ENCODE results near the gene UGT1A7. TPM values are rescaled to one million over a fixed set of nuclear protein-coding genes. Genes with fewer than 3 reads are reported as not detected.

The UGT1A7 gene
- polyA plus RNA-seq, 1 donor = not detected

DNA sequence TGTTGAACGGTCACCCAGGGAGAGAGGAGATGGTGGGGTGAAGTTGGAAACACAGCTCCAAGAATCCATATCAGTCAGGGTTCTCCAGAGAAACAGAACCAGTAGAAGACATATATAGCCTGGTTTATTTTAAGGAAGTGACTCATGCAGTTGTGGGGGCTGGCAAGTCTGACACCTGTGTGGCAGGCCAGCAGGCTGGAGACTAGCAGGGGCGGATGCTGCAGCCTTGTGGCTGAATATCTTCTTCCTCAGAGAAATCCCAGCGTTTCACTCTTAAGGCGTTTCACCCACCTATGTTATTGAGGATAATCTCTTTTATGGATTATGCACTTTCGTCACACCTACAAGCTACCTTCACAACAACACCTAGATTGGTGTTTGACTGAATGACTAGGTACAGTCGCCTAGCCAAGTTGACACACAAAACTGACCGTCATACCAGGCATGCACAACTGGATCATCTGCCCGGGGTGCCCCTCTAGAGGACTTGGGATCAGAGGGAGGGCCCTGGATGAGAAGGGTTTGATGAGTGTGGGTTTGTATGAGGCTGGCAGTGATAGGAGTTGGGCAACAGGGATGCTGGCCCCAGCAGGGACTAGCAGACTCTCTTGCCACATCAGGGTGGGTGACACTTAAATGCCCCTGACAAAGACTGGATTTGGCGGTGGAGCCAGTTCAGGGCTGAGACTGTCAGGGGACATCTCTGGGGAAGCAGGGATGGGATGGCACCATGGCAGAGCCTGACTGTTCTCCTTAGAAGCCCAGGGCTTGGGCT is 119.8 kb downstream of the UGT1A7 start:
- no peak for DNase-seq

DNA sequence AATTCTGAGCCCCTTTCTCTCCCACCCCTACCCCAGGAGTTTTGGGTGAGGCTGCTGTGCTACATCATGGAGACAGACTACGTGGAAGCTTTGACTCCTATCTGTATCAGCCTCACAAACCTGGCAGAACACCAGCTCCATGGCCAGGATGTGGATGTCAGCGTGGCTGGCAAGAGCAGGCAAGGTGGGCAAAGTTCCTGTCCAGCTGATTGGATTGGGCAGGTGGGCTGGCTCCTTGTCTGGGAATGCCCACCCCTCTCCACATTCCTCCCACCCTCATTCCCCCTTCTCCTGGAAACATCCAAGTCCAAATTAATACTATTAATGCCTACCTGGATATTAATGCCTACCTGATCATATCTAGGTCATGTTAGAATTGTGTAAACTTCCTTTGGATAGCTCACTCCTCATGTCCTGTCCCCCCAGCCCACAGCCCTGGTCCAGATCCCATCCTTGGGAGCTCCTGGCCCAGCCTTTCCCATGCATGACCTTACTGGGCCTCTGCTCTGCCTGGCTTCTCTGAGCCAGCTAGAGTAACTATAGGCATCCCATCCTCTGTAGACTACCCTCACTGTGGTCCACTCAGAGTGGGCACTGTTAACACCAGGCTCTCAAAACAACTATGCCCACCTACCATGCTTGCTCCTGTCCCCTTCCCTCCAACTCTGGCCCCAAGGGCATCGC is 120.6 kb downstream of the UGT1A7 start:
- DNase-seq = no peak

DNA sequence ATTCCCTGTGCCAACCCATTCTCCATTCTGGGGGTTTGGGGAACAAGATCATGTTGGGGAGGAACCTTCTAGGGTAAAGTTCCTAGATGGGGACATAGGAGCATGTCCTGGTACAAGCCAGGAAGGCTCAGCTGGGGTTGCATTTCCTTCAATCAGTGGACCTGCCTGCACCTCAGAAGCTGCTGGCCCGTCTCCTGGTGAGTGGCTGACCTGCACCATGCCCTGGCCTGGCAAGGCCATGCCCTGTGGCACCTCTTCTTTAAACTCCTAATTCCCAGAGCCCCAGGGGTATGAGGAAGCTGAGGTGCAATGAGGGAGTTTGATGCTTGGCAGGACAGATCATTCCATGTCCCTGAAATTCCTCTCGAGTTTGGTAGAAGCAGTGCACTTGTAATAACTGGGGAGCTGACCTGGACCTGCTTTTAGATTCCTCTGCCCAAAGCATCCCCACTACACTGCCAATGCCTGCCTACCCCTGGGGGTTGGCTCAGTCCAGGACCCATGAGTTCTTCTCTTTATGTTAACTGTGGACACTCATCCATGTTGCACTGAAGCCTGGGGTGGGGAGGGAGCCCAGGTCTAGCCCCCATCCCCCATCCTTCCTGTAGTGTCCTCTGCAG is 121.7 kb downstream of the UGT1A7 start:
- DNase-seq = no peak

DNA sequence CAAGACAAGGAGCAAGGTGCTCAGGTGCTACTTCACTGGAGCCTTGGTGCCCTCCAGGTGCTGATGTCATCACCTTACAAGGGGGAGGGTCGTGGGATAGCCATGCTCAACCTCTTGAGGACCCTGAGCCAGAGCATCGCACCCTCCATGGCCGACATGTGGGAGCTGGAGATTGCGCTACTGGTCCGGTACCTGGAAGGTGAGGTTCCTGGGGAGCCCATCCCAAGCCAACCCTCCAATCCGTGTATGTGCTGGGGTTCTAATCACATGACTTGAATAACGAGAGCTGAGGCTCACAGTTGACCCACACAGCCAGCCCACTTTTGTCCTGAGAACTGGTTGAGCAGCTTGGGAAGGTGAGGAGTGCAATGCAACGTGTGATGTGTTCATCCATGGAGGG is 122.3 kb downstream of the UGT1A7 start:
- no peak for DNase-seq

DNA sequence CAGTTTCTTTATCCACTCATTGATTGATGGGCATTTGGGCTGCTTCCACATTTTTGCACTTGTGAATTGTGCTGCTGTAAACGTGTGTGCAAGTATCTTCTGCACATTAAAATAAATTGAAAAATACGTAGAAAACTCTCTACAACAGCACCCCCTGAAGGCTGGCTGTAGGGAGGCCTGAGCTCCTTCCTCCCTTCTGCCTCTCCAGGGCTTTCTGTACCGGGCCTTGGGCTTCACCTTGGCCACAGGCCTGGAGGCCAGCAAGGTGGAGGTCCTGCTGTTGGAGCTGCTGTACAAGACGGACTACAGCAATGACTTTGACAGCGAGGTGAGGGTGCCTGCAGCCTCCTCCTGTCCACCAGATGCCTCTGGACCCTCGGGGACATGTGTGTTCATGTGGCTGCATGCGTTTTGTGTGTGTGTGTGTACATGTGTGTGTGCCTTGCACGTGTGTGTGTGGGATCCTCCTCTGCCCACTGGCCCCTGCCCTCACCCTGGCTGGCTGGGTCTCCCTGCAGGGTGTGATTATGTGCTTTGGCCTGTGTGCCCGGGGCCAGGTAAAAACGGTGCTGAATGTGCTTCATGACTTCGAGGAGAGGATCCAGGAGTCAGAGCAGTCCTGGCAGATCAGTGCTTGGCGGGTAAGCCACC is 125.6 kb downstream of the UGT1A7 start:
- DNase-seq = no peak

DNA sequence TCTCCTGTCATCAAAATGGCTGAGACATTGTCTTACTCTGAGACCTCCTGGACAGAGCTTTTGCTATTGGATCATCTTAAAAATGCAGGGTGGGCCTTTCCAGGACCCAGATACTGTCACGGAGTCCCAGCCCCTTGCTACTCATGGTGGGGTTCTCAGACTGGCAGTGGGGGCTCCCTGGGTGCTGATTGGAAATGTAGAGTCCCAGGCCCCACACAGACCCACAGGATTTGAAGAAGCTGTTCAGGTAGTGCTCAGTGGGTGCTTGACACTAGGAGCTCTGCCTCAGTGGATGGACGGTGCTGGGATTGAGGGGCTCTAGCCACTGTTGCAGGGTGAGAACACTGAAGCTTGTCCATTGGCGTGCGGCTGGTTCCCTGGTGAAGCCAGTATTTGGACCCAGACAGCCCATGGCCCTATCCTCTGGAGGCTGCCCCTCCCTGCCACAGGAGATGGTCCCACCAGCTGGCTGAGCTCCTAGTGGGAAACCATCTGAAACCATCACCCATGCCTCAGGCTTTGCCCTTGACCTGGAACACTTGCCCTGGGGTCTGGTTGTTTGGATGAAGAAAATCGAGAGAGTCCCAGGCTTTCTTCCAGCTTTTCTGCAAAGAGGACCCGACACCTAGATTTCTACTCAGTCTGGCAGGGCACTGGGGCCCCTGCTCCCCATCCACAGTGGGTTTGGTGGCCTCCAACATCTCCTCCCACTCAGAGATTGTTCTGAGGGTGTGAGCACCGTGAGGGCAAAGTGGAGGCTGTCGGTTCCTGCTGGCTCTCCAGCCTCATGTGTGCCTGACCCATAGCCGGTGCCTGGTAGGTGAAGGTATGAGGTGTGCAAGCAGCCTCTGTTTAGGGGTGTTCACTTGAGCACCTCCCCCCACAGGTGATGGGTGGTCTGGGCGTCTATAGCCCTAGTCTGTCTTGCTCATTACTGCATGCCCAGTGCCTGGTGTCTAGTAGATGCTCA is 126.5 kb downstream of the UGT1A7 start:
- no peak for DNase-seq

DNA sequence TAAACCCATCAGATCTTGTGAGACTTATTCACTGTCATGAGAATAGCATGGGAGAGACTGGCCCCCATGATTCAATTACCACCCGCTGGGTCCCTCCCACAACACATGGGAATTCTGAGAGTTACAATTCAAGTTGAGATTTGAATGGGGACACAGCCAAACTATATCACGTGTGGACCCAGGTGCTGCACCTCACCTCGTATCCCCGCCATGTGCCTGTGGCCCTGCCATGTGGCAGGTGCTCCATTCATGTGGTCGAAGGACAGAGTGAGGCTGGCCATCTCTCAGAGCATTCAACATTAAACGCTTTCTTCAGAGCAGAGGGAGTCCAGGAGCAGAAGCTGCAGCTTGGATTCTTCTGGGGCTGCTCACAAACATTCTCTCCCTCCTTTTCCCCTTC is 128.7 kb downstream of the UGT1A7 start:
- DNase-seq = no peak

DNA sequence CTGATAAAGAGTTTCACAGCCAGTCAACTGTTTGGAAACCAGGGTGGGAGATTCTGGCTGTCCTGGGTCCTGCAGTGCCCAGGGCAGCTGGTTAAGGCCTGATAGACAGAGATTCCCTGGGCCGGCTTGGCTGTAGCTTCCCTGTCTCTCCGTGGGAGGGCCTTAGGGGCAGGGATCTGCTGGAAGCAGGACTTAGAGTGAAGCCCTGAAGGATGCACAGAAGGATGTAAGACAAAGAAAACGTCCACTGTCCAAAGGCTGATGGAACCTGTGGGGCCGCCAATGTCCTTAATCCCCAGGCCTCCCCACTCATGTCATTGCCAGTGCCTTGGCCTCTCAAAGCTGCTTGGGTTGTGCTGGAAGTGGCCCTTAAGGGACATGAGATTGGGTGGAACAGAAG is 129.4 kb downstream of the UGT1A7 start:
- DNase-seq = no peak

DNA sequence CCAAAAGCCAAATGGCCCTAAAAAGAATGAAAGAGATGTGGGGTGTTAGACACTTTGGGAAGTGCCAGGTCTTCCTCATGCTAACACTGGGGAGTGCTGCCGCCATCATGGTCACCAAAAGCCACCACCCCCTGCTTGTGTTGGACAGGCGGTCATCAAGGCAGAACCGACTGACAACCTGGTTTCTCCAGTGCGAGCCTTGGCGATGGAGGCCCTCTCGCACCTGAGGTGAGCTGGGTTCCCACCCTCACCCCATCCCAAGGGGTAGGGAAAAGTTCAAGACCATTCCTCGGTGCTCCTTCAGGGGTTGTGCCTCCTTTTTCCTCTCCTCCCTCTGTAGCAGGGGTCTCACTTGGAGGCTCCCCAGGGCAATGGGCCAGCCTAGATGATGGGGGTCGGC is 130.0 kb downstream of the UGT1A7 start:
- no peak for DNase-seq

DNA sequence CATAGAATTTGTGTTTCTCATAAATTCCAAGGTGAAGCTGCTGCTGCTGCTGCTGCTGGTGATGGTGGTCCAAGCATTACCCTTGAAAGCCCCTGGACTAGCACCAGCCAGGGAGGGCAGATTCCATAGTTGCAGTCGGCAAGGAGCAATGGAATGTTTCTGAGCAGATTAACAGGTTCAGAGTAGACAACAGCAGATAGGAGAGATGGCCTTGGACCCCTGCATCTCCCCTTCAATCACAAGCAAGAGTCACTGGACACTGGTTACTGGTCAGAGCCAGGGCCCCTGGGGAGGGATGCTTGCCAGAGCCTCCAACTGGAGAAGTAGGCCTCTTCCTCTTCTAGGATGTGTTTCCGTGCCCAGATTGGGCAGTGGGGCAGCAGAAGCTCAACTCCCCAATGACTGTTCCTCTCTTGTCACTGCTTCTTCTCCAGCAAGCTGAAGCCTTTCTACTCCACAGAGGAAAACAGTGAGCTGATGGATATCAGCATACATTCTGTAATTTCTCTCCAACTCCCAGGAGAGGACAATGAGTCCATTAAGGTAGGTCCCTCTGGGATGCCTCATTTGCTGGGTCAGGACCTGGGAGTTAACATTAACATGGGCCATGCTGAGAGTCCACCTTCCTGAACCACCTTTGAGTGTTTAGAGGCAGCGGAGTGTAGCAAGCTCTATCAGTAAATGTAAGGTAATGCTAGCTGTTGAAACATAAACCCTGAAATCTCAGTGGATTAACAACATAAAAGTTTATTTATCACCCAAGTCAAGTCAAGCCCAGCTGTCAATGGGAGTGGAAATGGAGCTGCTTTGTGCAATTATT is 131.7 kb downstream of the UGT1A7 start:
- DNase-seq = no peak

DNA sequence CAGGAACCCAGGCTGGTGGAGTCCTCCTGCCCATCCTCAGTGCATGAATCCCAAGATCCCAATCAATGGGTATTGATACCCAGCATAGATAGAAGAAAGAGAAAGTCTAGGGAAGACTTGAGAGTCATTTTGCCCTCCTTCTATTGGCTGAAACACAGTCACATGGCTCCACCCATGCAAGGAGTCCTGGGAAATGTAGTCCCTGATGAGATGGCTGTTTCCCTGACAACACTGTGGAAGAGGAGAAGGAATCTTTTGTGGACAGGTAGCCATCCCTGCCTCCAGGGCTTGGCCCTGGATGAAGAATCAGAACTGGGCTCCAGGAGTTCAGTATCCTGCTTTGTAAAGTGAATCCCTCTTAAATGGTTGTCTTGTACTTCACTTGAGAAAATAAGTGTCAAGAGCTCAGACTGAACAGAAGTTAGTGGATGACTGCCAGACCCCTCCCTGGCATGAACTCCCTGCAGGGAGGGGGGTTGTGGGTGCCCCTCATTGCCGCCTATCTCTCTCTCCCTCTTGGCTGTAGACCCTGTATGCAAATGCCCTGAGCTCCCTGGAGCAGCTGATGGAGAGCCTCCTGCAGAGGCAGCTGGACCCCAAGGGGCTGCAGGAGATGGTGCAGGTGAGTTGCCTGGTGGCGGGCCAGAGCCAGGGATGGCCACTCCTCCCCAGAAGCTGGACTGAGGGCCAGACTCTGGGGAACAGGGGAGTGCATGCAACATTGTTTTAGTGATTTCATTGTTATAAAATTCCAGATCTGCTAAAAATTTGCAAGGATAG is 132.5 kb downstream of the UGT1A7 start:
- no peak for DNase-seq

DNA sequence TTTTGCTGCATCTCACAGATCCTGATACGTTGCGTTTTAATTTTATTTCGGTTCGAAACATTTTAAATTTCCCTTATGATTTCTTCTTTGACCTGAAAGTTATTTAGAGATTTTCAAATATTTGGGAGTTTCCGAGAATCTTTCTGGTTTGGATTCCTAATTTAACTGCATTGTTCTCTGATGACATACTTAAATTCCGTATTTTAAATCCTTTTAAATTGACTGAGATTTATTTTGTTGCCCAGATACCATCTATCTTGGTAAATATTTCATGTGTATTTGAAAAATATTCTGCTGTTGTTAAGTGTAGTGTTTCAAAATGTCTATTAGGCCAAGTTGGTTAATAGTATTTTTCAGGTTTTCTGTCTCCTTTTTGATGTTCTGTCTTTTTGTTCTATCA is 134.2 kb downstream of the UGT1A7 start:
- DNase-seq = no peak

DNA sequence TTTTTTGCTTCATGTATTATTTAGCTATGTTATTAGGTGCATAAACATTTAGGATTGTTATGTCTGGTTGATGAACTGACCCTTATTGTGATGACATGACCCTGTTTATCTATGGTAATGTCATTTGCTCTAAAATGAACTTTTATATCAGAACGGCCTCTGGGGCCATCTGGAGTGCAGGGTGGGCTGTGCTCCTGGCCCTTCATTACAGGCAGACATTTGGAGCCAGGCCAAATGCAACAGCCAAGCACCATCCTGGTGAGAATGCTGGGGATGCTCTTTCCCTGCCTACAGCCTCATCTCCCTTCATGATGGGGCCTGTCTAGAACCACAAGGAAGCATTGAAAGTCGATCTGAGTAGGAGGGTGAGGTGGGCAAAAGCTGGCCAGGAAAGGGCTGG is 134.6 kb downstream of the UGT1A7 start:
- DNase-seq = no peak

DNA sequence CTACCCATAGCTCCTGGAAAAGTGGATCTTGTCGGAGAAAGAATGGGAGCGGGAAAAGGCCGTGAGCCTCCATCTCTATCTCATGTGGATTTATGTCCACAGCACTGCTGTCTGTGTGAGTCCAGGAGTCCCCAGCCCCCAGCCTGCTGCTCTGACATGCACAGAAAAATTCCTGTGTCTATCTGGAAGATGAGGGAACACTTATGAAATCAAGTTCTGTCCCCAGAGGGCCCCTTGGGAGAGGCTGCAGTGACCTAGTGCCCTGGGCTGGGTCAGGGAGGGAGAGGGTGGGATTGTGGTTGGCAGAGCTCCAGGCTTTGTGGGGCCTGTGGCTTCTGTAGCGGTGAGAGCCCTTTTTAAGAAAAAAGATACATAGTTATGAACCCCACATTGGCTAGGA is 135.1 kb downstream of the UGT1A7 start:
- no peak for DNase-seq

DNA sequence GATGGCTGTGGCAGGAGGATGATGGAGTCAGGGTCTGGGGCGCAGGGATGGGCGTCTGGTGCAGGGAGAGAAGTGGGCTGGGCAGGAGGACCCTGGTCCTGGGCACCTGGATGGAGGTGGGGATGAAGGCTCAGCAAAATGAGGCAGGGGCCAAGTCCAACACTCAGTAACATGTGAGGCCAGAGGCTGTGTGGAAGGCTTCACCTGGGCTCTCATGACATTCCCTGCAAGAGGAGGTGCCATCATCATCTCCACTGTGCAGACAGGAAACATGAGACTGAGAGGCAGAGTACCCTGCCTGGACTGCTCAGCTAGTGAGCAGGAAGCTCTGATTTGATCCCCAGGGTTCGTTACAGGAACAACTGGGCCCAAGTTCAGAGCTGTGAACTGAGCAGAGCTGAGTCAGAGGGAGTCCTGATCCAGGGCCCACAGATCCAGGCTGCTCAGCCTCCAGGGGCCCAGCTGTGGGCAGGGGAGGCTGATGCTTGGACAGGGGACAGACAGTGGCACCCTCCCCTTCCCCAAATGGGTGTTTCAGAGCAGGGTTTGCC is 135.7 kb downstream of the UGT1A7 start:
- no peak for DNase-seq

DNA sequence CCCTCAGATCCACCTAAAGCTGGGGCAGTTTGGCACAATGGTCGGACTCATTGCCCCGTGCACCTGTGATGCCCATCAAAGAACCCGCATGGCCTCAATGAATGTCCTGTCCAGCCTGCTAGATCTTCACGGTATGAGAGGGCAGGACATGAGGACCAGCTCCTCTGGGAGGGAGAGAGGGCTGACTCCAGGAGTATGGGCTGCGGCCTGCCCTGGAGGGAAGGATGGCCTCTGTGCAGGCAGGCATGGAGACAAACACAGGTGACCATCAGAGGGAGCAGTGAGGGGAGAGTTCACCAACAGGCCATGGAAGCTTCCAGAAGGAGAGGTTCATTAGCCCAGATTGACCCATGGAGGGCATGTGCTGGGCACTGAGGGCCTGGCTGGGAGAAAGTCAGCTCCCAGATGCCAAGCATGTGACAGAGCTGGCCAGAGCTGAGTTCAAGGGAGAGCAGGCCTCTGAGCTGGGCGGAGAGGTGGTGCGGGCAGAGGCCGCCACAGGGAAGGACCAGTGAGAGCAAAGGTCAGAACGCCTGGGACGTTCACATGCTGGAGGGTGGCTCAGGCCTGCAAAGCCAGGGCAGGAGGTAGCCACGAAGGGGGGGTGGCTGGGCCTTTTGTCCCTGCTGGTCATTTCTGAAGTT is 136.4 kb downstream of the UGT1A7 start:
- no peak for DNase-seq

DNA sequence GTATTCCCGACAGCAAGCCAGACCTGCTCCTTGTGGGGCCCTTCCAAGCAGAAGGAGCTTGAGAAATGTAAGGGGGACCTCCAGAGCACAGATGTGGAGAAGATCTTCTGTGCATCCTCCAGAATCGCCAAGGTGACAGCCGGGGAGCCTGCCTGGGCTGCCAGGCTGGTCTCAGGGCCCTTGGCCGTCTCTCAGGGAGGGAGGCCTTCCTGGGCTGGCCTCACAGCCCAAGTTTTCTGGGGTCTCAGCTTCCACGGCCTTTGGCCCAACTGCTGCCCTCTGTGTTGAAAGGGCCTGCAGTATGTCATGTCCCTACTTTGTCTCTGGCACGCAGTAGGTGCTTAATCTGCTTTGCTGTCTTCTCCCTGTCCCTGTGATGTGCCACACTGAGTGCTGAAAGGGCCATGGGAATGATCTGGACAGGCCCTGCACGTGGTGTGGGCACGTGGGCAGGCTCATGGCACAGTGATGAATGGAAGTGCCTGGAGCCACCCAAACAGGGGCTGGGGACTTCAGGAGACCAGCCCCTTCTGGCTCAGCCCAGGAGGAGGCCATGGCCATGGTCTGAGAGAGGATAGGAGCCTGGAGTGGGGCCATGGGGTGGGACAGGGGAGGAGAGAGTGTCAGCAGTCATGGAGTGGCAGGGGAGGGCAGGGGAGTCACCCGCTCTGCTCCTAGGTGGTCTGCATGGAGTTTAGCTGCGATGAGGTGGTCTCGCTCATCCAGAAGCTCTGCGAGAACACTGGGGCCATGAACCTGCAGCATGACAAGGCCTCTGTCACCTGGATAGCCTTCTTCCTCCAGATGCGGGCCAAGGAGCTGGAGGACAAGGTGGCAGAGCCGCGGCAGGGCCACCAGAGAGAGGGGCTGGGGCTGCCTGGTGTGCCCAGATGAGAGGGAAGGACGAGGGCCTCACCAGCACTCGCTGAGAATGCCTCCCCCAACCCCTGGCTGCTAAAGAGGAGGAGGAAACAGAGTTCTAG is 137.2 kb downstream of the UGT1A7 start:
- no peak for DNase-seq
